ENCODE measurements around the gene MAP3K14.
"Not testable (repeated sequence)": the region's sequence is repeated elsewhere in the genome, so short reads cannot be mapped to it uniquely, and the experiment has no call there.

Gene MAP3K14

DNA sequence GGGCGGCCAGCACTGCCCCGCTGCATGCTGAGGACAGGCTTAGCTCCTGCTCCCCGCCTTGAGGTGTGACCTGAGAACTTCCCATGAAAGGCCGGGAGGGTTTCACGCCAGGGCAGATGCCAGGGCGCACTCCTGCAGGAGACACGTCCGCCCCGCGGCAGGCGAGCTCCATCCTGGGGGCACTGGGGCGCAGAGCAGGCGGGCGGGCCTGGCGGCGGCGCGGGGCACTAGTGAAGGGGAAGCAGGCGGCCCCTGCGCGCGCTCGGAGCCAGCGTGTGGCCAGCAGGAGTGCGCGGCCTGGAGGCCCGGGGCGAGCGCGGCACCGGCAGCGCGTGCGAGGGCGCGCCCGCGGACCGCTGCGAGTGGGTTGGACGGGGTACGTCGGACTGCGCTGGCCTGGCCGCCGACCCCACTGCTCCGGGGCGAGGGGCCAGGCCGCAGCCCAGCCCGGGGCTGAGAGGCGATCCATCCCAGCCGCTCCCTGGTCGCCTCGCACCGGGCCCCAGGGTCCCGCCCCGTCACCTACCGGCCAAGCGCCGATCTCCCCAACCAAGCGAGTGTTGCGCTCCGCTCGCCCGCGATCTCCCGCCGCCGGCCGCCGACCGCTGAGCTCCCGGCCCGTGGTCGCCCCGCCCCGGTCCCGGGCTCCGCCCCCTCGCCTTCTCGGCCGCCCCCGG is at the start of gene MAP3K14:
TSS of gene MAP3K14 (minus strand) at position 587 of the 677 bp plus-strand sequence. CDS start 26,275 bp downstream, outside the sequence.
- peak; percentile 69 for DNase-seq

DNA sequence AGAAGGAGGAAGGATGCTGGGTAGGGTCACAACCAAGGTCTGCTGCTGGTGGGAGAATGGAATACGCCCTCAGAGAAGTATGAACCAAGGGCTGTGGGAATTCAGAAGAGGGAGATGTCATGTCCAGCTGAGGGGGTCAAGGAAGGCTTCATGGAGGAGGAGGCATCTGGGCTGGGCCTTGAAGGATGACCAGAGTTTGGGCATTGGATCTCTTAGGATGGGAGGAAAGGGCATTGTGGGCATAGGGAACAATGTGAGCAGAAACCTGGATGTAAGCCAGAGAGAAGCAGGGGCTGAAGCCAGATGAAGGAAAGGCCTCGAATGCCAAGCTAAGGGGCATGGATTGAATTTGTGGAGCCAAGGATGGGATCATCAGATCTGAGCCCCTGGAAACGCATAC is 49.2 kb upstream of the MAP3K14 start:
- DNase-seq, result no peak

DNA sequence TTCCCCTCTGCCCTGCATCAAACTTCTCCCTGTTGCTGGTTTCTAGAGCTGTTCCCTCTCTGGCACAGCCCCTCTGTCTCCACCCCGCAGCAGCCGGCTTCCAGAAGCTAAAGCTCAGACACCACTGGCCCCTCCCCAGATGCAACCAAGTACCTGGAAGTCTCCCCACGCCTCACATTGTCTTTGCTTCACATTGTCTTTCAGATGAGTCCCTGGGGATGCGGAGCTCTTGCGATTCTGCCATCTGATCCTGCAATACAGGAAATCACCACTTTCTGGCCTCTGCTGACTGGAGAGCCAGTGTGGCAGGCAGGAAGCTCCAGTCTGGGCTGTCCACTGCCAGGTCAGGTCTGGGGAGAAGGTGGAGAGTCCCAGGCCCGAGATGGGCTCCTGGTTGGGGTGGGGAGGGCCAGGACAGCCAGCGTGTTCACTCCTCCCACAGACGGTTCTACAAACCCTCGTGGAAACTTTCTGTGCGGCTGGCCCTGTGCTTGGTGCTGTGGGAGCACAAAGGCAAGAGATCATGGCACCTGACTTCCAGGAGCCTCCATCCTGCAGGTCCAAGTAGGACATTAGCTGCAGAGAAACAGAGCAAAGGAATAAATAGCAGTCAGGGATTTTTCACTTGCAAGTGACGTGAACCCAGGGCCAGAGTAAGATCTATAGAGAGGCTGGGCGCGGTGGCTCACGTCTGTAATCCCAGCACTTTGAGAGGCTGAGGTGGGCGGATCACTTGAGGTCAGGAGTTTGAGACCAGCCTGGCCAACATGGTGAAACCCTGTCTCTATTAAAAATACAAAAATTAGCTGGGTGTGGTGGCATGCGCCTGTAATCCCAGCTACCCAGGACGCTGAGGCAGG is 47.9 kb upstream of the MAP3K14 start:
- no peak for DNase-seq

DNA sequence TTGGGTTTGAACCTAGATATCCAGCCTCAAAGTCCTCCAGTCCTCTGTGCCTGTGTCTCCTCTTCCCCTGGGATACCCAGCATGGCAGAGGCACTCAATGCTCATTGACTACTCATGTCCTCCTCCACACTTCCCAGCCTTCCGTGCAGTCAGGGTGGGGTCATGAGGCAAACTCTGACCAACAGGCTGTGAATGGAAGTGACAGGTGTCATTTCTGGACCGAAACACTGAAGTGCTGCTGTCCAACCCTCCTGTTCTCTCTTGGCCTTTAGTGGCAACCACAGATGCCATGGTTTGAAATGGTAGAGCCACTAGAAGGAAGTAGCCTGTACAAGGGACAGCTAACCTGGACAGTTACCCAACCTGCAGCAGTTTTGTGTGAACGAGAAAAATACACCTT is 46.7 kb upstream of the MAP3K14 start:
- DNase-seq, result no peak

GRCh38 chr17:45361976-45362375 is 45.2 kb upstream of the MAP3K14 start:
- no peak for DNase-seq

DNA sequence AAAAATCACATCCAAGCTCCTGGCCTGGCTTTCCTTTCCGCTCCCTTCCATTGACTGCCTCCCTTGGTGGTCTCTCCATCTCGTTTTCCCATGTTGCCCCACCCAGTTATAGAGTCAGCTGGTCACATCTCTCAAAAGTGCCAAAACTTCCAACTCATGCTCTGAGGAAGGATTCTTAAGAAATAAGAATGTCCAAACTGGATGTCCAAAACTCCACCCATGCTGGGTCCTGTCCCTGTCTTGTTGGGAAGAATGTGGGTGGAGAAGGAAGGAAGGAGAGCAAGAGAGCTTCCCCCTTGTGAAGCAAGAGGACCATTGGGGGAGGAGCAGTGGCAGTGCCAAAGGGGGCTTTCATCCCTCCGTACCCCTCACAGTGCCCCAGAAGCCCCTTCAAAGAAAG is 44.6 kb upstream of the MAP3K14 start:
- no peak for DNase-seq

- DNase-seq, result no peak
These were observed 40.7 kb upstream of the MAP3K14 start for GRCh38 chr17:45357364-45357997.

GRCh38 chr17:45355087-45355486 is 38.3 kb upstream of the MAP3K14 start:
- no peak for DNase-seq

DNA sequence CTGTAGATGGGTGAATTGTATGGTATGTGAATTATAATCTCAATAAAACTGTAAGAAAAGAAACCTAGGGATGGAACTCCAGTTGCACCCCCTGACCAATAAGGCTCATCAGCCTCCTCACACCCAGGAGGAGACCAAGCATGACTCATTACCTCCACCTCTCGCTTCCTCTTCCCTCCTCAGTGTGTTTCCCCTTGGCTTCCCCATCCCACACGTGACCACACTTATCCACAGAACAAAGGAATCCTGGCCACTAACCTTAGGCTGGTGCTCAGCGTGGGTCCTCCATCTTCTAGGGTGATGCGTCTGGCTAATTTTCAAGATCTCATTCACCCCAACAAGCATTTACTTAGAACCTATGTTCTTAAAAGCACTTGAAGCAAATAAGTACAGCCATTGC is 36.2 kb upstream of the MAP3K14 start:
- DNase-seq, result no peak

DNA sequence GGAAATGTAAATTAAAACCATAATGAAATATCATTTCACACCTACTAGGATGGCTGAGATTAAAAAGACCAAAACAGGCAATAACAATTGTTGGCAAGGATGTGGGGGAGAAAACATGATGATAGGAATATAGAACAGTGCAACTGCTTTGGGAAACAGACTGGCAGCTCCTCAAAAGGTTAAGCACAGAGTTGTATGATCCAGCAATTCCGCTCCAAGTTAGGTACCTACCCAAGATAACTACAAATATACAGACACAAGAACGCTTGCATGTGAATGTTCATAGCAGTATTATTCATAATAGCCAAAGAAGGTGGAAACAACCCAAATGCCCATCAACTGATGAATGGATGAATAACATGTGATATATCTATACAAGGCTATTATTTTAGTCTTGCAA is 35.0 kb upstream of the MAP3K14 start:
- no peak for DNase-seq

GRCh38 chr17:45347444-45347843 is 30.6 kb upstream of the MAP3K14 start:
- DNase-seq, result no peak

- no peak for DNase-seq
These were observed 29.6 kb upstream of the MAP3K14 start for GRCh38 chr17:45346216-45347015.

GRCh38 chr17:45345554-45346215 is 28.9 kb upstream of the MAP3K14 start:
- no peak for DNase-seq

- DNase-seq, result no peak
These were observed 28.4 kb upstream of the MAP3K14 start for GRCh38 chr17:45345246-45345553.

DNA sequence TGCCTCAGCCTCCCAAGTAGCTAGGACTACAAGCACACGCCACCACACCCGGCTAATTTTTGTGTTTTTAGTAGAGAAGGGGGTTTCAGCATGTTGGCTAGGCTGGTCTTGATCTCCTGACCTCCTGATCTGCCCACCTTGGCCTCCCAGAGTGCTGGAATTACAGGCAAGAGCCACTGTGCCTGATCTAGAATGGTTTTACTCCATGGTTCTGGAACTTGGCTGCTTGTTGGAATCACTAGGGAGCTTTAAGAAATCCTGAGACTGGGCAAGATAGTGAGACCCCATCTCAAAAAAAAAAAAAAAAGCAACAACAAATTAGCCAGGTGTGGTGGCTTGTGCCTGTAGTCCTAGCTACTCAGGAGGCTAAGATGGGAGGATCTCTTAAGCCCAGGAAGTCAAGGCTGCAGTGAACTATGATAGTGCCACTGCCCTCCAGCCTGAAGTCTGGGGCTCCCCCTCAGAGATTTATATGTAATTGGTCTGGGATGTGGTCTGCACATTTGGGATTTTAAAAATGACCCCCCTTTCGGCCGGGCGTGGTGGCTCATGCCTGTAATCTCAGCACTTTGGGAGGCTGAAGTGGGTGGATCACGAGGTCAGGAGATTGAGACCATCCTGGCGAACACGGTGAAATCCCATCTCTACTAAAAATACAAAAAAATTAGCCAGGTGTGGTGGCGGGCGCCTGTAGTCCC is 27.3 kb upstream of the MAP3K14 start:
- DNase-seq, result not testable (repeated sequence)

GRCh38 chr17:45342871-45343526 is 26.2 kb upstream of the MAP3K14 start:
- no peak for DNase-seq

DNA sequence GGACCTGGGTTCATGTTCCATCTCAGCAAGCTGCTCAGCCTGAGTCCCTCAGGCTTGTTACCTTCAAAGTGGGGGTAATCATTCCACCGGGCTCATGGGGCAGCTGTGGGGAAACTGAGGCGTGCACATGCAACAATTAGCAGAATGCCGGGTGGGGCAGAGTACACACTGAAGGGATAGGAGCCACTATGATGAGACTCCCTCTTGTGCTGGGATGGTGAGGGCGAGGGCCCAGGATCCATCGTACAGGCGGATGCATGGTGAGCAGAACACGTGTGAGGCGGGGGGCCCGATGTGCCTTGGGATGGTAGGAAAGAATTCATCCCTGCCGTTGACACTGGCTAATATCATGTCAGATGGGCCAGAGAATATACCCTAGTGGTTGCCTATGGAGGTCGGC is 25.5 kb upstream of the MAP3K14 start:
- DNase-seq, result no peak

DNA sequence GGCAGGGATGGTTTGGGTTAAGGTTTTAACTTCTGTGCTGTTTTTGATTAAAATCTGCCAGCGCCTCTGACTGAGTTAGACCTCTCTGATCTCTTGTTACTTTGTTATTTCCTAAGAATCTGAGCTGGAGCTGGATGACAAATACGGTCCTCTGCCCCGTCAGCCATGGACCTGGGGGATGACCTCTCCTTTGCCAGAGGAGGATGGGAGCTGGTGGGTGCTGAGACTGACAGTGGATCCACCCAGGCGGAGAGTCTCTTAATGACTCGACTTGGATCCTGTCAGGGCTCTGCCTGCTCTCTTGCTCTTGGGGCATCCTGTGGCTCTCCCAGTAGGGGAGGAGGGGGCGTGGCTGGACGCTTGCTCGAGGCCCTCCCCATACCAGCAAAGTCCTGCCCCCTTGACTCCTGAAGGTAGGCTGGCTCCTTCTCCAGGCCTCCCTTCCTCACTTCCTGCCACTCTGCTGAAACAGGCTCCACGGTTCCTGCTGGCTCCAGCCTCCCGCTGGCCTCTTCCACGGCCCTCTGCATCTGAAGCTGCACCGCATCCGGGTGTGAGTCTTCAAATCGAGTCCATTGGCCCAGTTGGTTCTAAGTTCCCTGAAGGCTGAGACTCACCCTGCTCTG is 24.8 kb upstream of the MAP3K14 start:
- no peak for DNase-seq

DNA sequence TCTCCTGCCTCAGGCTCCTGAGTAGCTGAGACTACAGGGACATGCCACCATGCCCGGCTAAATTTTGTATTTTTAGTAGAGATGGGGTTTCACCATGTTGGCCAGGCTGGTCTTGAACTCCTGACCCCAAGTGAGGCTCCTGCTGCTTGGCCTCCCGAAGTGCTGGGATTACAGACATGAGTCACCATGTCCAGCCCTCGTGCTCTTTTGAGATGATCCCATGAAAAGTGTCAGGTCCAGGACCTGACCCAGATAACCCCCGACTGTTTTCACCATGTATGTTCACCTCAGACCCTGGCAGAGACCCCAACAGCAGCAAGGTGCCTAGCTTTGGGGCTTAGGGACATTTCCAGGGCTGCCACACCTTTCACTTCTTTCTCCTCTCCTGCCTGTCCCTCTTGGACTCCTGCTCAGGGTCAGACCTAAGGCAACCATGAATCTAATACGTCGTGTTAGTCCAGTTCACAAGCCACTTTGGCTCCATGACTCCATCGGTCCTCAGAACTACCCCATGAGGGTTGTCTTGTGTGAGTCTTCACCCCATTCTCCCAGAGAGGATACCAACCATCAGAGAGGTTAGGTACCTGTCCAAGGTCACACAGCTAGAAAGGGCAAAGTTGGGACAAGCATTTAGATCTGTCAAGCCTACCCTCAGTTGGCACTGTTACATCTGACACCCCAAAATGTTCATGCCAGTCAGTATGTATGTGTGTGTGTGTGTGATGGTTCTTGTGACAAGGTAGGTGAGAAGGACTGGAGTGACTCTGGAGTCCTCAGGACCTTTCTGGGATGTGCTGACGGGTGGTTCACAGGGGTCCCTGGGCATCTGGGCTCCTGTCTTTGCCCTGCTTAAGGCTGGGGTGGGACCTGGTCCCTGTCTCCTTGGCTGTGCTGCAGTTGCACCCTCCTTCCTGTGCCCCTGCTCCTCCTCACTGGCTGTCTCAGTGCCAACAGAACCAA is 23.1 kb upstream of the MAP3K14 start:
- no peak for DNase-seq
